ENCODE measurements around the gene SUSD3.

The SUSD3 gene

DNA sequence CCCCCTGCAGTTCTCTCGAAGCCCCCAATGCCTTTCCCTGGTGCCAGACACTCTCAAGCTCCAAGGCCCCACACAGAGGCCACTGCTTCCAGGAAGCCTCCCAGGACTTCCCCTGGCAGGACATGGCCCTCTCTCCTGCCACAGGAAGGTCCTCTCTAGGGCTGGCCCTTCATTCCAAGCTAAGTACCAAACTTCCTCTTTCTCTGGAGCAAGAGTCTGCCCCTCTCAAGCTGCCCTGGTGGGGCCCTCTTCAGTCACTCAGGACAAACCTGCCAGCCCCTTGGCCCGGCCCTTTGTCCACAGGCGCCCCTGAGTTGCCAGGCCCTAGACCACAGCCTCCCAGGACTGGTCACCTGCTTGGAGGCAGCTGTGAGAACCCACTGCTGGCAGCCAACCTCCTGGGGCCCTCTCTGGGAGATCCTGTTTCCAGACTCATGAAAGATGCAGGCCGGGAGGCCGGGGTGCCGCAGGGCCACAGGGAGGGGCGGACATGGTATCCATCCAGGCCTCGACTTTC, 69.0 kb downstream of the SUSD3 start:
- no peak for DNase-seq

DNA sequence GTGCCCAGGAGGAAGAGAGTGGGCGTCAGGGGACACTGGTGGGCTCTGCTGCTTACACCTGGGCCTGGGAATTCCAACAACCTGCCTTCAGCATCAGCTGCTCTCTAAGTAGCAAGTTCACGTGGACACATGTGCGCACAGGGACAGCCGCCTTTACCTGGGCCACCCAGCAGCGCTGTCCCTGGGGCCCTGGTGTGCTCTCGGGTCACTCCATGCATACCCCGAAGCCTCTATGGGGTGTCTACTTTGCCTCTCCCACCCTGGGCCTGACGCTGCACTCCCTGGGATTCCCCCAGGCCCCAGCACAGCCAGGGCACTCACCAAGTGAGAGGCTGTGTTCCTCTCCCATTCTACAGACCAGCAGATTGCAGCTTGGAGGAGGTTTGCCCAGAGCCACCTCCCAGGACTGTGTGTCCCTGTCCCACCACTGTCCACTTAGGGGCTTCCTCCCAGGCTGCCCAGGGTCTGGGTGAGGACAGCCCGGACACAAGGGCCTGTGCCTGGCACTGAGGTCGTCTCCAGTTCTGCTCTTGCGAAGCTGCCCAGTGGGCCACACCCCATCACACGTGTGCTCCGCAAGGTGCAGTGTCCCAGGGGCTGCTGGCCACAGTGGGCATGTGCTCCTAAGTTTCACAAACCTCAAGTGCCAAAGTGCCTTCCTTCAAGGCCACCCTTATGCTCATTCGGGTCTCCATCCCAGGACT, 69.7 kb downstream of the SUSD3 start:
- DNase-seq, result no peak

DNA sequence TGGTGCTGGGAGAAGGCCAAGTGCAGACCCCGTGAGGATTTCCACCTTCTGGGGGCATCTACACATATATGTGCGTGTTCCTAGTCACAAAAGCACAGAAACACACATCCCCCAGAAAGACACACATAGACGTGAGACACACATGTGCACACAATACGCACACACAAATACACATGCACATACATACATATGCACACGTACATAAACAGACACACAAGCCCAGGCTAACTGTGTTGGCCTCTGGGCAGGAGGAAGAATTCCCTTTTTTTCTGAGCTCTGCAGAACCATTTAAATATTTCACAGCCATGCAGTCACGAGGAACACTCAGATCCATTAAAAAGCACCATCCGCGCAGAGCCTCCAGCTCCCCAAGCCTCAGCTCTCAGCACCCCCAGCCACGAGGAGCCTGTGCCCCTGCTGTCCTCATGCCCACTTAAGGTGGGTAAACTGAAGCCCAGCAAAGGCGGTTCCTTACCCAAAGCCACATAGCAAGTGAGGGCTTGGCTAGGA, 70.3 kb downstream of the SUSD3 start:
- no peak for DNase-seq

DNA sequence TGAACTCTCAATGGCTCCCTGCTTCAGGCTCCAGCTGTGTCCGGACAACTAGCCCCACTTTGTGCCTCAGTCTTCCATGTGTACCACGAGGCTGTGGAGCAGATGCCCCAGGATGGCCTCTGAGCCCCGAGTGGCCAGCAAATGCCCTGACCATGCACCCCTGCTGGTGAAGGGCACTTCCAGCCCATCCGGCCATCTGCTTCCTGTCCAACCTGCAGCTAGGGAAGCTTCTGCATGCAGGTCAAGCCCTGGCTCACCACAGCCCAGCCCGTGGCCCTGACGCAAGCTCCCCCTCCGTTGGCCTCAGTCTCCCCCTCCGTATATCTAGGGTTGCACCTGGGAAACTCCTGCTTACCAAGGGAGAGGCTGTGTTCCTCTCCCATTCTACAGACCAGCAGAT, 70.8 kb downstream of the SUSD3 start:
- no peak for DNase-seq

DNA sequence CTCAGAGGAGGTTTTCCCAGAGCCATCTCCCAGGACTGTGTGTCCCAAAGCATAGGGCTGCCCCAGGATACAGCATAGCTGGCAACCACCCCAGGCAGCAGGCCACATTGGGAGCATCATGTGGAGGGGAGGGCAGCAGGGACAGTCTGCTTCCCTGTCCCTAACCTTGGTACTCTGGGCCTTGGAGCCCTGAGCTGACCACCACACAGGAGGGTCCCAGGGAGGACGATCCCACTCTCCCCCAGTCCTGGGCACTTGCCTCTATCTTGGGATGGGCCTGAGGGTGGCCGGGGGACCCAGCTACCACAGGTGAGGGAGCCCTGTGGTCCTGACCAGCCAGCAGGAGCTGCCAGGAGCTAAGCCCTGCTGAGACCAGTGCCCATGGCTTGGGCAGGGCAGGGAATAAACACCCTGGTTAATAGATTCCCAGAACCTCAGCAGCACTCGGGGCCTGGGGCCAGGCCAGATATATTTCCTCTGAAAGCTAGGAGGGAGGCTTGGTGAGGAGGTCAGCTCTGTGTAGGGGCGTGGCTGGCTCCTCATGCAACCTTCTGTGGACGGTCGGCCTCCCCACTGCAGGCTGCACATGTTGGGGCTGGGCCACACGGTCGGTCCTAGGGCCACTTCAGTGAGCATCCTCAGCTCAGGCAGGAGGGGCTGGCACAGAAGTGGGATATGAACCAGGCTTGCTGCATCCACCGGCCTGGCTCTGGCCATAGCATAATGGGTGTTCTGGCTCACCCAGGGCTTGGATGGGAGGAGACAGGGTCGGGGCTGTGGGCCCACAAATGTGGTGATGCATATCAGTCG, 71.4 kb downstream of the SUSD3 start:
- no peak for DNase-seq

DNA sequence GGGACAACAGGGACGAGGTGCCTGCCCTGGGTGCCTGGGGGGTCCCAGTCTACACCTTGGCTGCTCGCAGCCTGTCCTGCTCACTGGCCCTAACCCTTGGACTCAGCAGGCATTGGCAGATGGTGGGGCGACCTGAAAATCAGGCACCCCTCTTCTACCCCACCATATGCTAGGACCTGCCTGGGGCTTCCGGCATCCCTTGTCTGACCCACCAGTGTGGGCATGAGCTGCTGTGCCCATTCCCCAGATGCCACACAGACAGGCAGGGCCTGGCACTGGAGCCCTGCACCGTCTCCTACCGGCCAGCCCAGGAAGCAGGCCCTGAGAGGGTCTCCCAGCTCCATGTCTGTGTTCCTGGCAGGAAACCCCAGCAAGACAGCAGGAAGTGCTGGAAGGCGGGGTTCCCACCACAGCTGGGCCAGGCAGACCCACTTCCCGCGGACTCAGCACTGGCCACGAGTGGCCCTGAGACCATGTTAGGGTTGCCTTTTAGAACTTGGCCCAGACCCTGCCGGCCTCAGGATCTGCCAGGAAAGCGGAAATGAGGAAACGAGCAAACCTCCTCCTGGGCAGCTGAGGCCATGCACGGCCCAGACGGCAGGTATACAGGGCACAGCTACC, 72.5 kb downstream of the SUSD3 start:
- no peak for DNase-seq

DNA sequence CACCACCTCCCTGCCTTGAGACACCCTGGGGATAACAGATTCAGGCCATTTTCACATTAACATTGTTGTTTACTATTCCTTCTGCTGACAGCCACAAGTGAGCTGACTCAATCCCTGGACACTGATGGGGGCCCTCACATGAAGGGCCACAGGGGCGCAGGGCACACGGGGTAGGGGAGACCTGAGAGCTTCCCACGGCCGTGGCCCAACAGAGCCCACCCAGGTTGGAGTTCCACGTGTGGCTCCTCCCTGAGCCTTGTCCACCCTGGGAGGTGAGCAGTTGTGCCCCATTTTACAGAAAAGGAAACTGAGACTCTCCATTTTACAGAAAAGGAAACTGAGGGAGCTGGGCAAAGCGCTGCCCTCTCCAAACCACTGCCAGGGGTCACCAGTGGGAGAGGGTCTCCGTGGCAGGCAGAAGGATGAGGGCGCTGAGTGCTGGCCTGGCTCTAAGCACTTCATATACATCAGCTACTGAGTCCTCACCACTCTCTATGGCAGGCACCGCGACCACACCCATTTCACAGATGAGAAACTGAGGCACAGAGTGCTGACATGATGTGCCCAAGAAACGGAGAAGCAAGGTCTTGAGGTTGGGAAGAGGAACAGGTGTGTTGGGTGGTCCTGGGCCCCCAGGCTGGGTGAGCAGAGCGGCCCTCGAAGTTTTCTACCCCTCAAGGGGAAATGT, 73.2 kb downstream of the SUSD3 start:
- no peak for DNase-seq

DNA sequence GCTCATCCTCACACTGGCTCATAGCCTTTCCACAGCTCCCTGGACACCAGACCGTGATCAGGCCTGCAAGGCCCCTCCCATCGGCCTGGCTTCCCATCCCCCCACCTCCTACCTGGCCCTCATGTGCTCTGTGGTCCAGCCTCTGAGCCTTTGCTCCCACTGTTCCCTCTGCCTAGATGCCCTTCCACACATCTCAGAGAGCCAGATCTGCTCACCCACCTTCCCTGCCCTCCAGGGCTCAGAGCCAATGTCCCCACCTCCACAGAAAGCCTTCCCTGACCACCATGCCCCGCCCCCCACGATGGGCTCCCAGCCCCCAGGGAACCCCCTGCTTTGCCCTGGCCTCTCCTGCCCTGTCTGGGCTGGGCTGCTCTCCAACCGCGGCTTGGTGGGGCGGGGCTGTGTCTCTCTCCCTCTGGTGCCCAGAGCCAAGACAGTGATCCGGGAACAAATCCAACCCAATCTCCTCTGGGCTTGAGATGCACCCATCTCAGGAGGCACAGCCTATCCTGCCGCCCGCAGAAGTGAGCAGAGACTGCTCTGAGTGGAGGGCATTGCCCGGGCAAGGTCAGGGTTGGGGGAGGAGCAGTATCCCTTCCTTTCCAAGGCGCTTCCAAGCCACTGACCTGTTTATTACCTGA, 73.9 kb downstream of the SUSD3 start:
- DNase-seq, result no peak

DNA sequence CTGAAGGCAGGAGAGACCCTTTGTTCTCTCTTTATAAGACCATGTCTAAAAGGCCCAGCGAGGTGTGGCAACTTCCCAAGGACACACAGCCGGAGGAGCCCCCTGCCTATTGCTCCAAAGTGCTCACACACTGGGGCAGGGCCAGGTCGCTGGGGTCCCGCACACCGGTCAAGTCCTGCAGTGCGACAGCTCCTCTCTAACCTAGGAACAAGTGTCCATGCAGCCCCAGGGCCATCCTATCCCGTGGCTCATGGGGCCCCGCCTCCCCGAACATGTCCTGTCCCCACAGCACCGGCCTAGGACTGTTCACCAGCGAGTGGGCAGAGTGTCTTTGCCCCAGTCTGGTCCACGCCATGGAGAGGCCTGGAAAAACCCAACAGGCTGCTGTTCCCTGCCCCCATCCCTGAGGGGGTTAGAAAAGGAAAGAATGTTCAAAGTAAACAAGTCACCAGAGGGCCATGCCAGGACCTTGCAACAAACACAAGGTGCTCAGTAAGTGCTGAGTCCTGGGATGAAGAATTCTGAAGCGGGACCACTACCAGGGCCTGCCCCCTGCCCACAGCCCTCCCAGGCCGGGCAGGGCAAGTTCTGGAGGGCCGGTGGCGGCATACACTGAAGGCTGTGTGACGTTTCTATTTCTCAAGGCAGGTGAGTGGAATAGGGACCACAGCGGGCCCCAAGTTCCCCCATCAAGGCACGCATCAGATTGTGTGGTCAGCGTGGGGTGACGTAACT, 74.6 kb downstream of the SUSD3 start:
- DNase-seq, result peak; percentile 78

DNA sequence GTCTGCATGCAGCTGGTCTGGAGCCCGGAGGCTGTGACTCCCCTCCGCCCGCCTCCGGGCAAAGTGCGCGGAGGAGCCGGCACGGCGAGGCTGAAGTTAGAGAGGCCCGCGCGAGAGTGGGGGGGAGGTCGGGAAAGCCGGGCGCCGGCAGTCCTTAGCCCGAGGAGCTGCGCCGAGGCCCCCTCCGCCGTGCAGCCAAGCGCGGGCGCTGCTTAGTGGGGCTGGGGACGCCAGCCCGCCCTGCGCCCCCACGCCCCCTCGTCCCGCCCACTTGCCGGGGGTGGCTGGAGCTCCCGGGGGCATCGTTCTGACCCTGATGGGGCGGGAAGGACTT, 75.1 kb downstream of the SUSD3 start:
- no peak for DNase-seq

DNA sequence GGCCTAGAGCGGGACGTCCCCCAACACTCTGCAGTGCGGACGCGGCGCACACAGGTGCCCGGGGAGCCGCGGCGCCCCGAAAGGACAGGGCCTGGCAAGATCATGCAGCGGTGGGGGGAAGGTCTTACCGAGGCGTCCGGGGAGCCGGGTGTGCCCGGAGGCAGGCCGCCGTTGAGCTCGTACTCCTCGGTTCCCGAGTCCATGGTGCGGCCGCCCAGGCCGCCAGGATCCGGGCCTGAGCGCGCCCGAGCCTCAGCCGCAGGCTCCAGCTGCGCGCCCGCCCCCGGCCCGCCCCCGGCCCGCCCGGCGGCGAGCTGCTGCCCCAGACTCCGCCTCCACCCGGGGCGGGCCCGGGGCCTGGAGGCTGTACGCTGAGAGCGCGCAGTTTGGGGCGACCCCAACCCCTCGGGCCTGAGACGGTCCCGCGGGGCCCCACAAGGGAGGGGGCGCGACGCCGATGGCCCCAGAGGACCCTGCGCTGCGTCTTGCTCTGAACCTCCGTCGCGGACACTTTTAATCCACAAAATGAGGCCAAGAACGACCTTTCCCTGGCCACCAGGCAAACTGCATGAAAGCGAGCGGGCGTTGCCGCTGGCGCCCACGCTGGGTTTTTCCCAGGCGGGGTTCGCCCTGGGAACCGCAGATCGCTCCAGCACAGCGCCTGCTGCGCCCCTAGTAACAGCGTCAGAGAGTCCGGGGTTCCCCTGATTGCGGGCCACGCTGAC, 75.7 kb downstream of the SUSD3 start, which contains the start of gene NINJ1:
NINJ1 (minus strand) TSS at position 237 of the 725 bp plus-strand sequence; CDS start at position 203, 34 bp downstream.
- peak; percentile 93 for DNase-seq
